Keratinocyte (primary cell): ENCODE results near the gene CYSTM1. TPM values are rescaled to one million over a fixed set of nuclear protein-coding genes. Genes with fewer than 3 reads are reported as not detected.

Experiments used
- DNase-seq: peaks from one replicate; pipeline ENCODE4 v3.0.0-alpha.2; 2011; ENCODE audit warnings: low read depth, missing footprints, low spot score
- FAIRE-seq: peaks from 2 replicates; lab custom pipeline; 2011; peaks lifted over from hg19 to GRCh38; lab: Jason Lieb, UNC
- H2AFZ ChIP-seq: 2 replicates; pipeline ENCODE4 v1.6.0; 2012; ENCODE audit warnings: low read length, control low read depth, inconsistent platforms; ENCODE audit not compliant: control insufficient read depth
- H3K27ac ChIP-seq: 2 replicates; pipeline ENCODE4 v1.5.1; 2011; ENCODE audit warnings: low read length; ENCODE audit not compliant: control insufficient read depth, insufficient read depth
- H3K27me3 ChIP-seq: 3 replicates; pipeline ENCODE4 v1.6.0; 2011; ENCODE audit warnings: low read length; ENCODE audit not compliant: control insufficient read depth, insufficient read depth; ENCODE audit errors: extremely low read depth
- H3K36me3 ChIP-seq, 2 experiments: 2 replicates in 1 of 2; 3 replicates in 1 of 2; pipeline ENCODE4 v1.5.1; 2011; ENCODE audit warnings: low read length in 2 of 2, mild to moderate bottlenecking in 1 of 2; ENCODE audit not compliant: control insufficient read depth in 2 of 2, insufficient read depth in 2 of 2; ENCODE audit errors: extremely low read depth in 1 of 2
- H3K4me1 ChIP-seq: 3 replicates; pipeline ENCODE4 v1.5.1; 2011; ENCODE audit warnings: low read length; ENCODE audit not compliant: control insufficient read depth, insufficient read depth; ENCODE audit errors: extremely low read depth
- H3K4me2 ChIP-seq: 3 replicates; pipeline ENCODE4 v1.6.0; 2011; ENCODE audit warnings: low read depth, low read length; ENCODE audit not compliant: control insufficient read depth, insufficient read depth; ENCODE audit errors: extremely low read depth
- H3K4me3 ChIP-seq, 3 experiments: fragments of 200-600 bp in 1 of 3; sonication (generic) in 1 of 3; 2 replicates in 2 of 3; 3 replicates in 1 of 3; pipeline ENCODE4 v1.5.1; 2011 to 2016; ENCODE audit warnings: low read length in 3 of 3, mild to moderate bottlenecking in 3 of 3, control low read depth in 2 of 3, inconsistent platforms in 1 of 3, low read depth in 1 of 3, mixed read lengths in 1 of 3, mixed run types in 1 of 3, moderate library complexity in 1 of 3; ENCODE audit not compliant: control insufficient read depth in 2 of 3, insufficient read depth in 2 of 3; ENCODE audit errors: extremely low read depth in 1 of 3
- H3K79me2 ChIP-seq: 2 replicates; pipeline ENCODE4 v1.6.0; 2012; ENCODE audit warnings: low read length; ENCODE audit not compliant: control insufficient read depth, insufficient read depth
- H3K9ac ChIP-seq: 3 replicates; pipeline ENCODE4 v1.6.0; 2011; ENCODE audit warnings: low read length; ENCODE audit not compliant: control insufficient read depth, insufficient read depth; ENCODE audit errors: extremely low read depth
- H3K9me1 ChIP-seq: 3 replicates; pipeline ENCODE4 v1.6.0; 2011; ENCODE audit warnings: low read length; ENCODE audit not compliant: control insufficient read depth, insufficient read depth; ENCODE audit errors: extremely low read depth
- H3K9me3 ChIP-seq: 2 replicates; pipeline ENCODE4 v1.5.1; 2012; ENCODE audit warnings: low read depth, low read length; ENCODE audit not compliant: control insufficient read depth
- H4K20me1 ChIP-seq: 3 replicates; pipeline ENCODE4 v1.6.0; 2011; ENCODE audit warnings: low read length; ENCODE audit not compliant: control insufficient read depth, insufficient read depth; ENCODE audit errors: extremely low read depth
- EZH2 ChIP-seq: IDR thresholded peaks from one replicate; pipeline ENCODE4 v1.6.1; 2012; ENCODE audit warnings: inconsistent platforms, mild to moderate bottlenecking, low read length, moderate library complexity
- dilution Hi-C: fragments of 300-500 bp; cut with MboI; formaldehyde crosslinking; loops from one replicate; pipeline ENCODE4 v1.7.0; 2020; ENCODE audit warnings: low sequenced_read_pairs; ENCODE audit not compliant: extremely low pct_ligation_motif_present
- polyA plus RNA-seq, 5 experiments: library from polyadenylated mRNA; depleted of rRNA in 3 of 5; stranded (reverse) in 3 of 5; stranded (forward) in 1 of 5; unstranded in 1 of 5; fragments of >200 nt; gene quantifications; 1 replicate in 1 of 5; 2 replicates in 3 of 5; 3 replicates in 1 of 5; pipeline versions ENCODE4 v1.2.1 to v1.2.3, GENCODE V29; 2011 to 2012; ENCODE audit warnings: missing spikeins in 2 of 5, low read depth in 1 of 5, low replicate concordance in 1 of 5
- TF ChIP-seq, protein P1 (sequence below), 3 experiments: IDR thresholded peaks in 1 of 3; conservative IDR thresholded peaks in 1 of 3; optimal IDR thresholded peaks in 1 of 3; 2 replicates in 2 of 3; 3 replicates in 1 of 3; pipeline versions ENCODE3 to v1.5.1; 2011; ENCODE audit warnings: low read length in 3 of 3, mild to moderate bottlenecking in 3 of 3, moderate library complexity in 2 of 3, control low read depth in 1 of 3, inconsistent platforms in 1 of 3; ENCODE audit not compliant: insufficient read depth in 2 of 3; ENCODE audit errors: extremely low read depth in 1 of 3

Gene CYSTM1
- polyA plus RNA-seq, 1 donor (not counting 4 experiments of a cell fraction or from before 2014, with no cell fraction given), result 34.3 TPM

DNA sequence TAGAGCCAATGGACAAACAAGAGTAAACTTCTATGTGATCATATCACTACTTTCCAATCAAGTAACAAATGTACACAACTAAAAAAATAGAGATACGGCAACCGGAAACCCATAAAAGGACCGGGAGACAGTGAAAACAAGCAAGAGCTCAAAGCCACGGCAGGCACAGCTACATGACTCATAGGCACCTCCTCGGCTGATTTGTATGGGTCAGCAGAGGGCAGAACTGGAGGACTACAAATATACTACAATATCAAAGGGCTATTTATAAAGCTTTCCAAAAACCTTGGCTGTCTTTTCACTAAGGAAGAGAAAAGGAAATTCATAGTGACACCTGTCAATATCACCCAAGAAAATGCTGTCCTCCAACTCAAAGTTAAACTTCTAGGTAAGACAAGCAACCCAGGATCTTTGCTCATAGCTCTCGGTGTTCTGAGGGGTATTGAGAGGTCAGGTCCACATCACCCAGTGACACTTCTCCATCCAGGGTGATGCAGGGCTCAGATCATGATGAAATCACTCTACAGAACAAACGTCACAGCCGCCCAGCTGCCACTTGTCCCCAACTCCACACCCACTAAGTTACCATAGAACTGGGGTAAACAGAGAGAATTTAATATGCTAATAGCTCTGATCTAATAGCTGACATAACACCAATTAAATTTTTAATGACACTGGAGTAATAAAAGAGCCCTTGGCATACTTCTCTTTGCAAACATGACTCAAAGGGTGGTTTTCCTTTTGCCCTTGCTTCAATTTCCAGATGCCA lies 86.6 kb downstream of the CYSTM1 start:
- FAIRE-seq, result peak; percentile 92

DNA sequence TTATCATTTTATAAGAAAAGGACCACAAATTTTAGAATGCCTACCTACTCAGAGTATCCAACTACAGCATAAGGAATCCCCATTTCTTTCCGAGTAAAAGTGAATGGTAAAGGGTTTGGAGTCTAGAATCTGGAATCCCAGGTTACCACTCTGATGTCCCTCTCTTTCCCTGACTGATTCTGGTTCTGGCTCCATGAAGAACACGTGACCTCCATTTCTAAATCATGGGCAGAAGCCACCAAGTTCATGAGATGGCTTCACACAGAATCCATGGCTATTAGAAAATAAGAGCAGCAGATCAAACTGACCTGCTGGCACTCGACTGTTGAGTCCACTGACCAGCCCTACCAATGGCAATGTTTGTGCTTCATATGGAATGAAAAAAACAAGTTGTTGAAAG lies 87.2 kb downstream of the CYSTM1 start:
- H3K4me3 ChIP-seq, result no peak overlapping the region
- TF ChIP-seq EZH2, result no peak
- TF ChIP-seq, protein P1, sequence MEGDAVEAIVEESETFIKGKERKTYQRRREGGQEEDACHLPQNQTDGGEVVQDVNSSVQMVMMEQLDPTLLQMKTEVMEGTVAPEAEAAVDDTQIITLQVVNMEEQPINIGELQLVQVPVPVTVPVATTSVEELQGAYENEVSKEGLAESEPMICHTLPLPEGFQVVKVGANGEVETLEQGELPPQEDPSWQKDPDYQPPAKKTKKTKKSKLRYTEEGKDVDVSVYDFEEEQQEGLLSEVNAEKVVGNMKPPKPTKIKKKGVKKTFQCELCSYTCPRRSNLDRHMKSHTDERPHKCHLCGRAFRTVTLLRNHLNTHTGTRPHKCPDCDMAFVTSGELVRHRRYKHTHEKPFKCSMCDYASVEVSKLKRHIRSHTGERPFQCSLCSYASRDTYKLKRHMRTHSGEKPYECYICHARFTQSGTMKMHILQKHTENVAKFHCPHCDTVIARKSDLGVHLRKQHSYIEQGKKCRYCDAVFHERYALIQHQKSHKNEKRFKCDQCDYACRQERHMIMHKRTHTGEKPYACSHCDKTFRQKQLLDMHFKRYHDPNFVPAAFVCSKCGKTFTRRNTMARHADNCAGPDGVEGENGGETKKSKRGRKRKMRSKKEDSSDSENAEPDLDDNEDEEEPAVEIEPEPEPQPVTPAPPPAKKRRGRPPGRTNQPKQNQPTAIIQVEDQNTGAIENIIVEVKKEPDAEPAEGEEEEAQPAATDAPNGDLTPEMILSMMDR (optimal IDR thresholded peaks at IDR 0.05 in 1 of 3, IDR thresholded peaks at IDR 0.05 in 1 of 3, conservative IDR thresholded peaks at IDR 0.05 in 1 of 3; ENCODE audit: extremely low read depth in 1 of 3, insufficient read depth in 2 of 3, low read length in 3 of 3), result no peak

More for the DNA sequence above, 86.6 kb downstream of the CYSTM1 start:
- Histone ChIP-seq H3K36me3 (peaks cover 0 to 18% of the 10 kb centered on the region in 2 experiments), H3K9ac (peak overlapping the region; percentile 67), H3K79me2 (peaks cover 37% of the 10 kb centered on the region), H3K27ac (peak overlapping the region; percentile 99), H3K4me3 (peak overlapping the region in 1 of 3 experiments; percentile 43), H3K9me3 (no peaks in the 10 kb centered on the region), H4K20me1 (no peaks in the 10 kb centered on the region), H2AFZ (no peak overlapping the region), H3K4me1 (peaks cover 50% of the 10 kb centered on the region), H3K27me3 (no peaks in the 10 kb centered on the region), H3K4me2 (peak overlapping the region; percentile 84), H3K9me1 (peaks cover 3% of the 10 kb centered on the region)
- TF ChIP-seq, protein P1 (optimal IDR thresholded peaks at IDR 0.05 in 1 of 3, IDR thresholded peaks at IDR 0.05 in 1 of 3, conservative IDR thresholded peaks at IDR 0.05 in 1 of 3; ENCODE audit: extremely low read depth in 1 of 3, insufficient read depth in 2 of 3, low read length in 3 of 3), result peak in 2 of 3 experiments; percentile 9 to 36
- no peak for TF ChIP-seq EZH2
- DNase-seq, result no peak
- dilution Hi-C loops, result loop anchor here (10.0 kb wide), 1 partner anchor 53 kb away; no protein-coding TSS in a partner anchor

More for the DNA sequence above, 87.2 kb downstream of the CYSTM1 start:
- no peak overlapping the region for H3K9ac ChIP-seq
- dilution Hi-C loops, result loop anchor here (10.0 kb wide), 1 partner anchor 53 kb away; no protein-coding TSS in a partner anchor
- H2AFZ ChIP-seq, result no peak overlapping the region
- H3K36me3 ChIP-seq, result peaks cover 0 to 18% of the 10 kb centered on the region in 2 experiments
- H3K4me2 ChIP-seq, result peak overlapping the region; percentile 13
- H3K9me1 ChIP-seq, result peaks cover 3% of the 10 kb centered on the region
- FAIRE-seq, result no peak
- peaks cover 50% of the 10 kb centered on the region for H3K4me1 ChIP-seq
- no peaks in the 10 kb centered on the region for H3K9me3 ChIP-seq
- H3K27me3 ChIP-seq, result no peaks in the 10 kb centered on the region
- H4K20me1 ChIP-seq, result no peaks in the 10 kb centered on the region
- H3K79me2 ChIP-seq, result peaks cover 39% of the 10 kb centered on the region
- peak overlapping the region; percentile 99 for H3K27ac ChIP-seq
- DNase-seq, result no peak
